NCI-H524 treated with DMSO at 0.1 percent for 48 hours (cell line): ENCODE data around the gene COPZ1.
"Not testable (repeated sequence)": the region's sequence is repeated elsewhere in the genome, so short reads cannot be mapped to it uniquely, and the experiment has no call there.

Experiments
- DNase-seq: peaks from one replicate; lab custom pipeline; 2025; lab: John Stamatoyannopoulos, UW

The COPZ1 gene

GRCh38 chr12:54331461-54331860, 6.5 kb downstream of the COPZ1 start:
- DNase-seq: no peak

GRCh38 chr12:54333420-54334034, 8.6 kb downstream of the COPZ1 start:
- DNase-seq: no peak

GRCh38 chr12:54337280-54337842, 12.4 kb downstream of the COPZ1 start:
- no peak for DNase-seq

GRCh38 chr12:54337854-54338650, 13.1 kb downstream of the COPZ1 start:
- no peak for DNase-seq

- DNase-seq: no peak
These were observed 13.9 kb downstream of the COPZ1 start for GRCh38 chr12:54338698-54339296.

GRCh38 chr12:54340846-54341245, 15.9 kb downstream of the COPZ1 start:
- no peak for DNase-seq

GRCh38 chr12:54341378-54342300, 16.7 kb downstream of the COPZ1 start:
- peak; percentile 82 for DNase-seq

GRCh38 chr12:54349036-54349435, 24.1 kb downstream of the COPZ1 start:
- no peak for DNase-seq

GRCh38 chr12:54349679-54350078, 24.7 kb downstream of the COPZ1 start:
- DNase-seq: no peak

- DNase-seq: no peak
These were observed 25.8 kb downstream of the COPZ1 start for GRCh38 chr12:54350743-54351142.

GRCh38 chr12:54351341-54351740, 26.4 kb downstream of the COPZ1 start:
- DNase-seq: no peak

GRCh38 chr12:54352022-54352531, 27.1 kb downstream of the COPZ1 start:
- DNase-seq: no peak

- DNase-seq: no peak
These were observed 28.3 kb downstream of the COPZ1 start for GRCh38 chr12:54352891-54353874.

GRCh38 chr12:54354271-54354670, 29.3 kb downstream of the COPZ1 start:
- not testable (repeated sequence) for DNase-seq

- DNase-seq: no peak
These were observed 30.3 kb downstream of the COPZ1 start for GRCh38 chr12:54355104-54355815.

GRCh38 chr12:54356228-54356627, 31.3 kb downstream of the COPZ1 start:
- no peak for DNase-seq

GRCh38 chr12:54356951-54357356, 32.0 kb downstream of the COPZ1 start:
- peak; percentile 38 for DNase-seq

GRCh38 chr12:54357506-54358190, 32.7 kb downstream of the COPZ1 start:
- no peak for DNase-seq
